Neural progenitor cell (in vitro differentiated cells): Measurements from ENCODE around the gene IFNLR1. TPM values are rescaled to one million over a fixed set of nuclear protein-coding genes. Genes with fewer than 3 reads are reported as not detected.

Source experiments
- DNase-seq: peaks from one replicate; pipeline ENCODE4 v3.0.0-alpha.2; 2016; ENCODE audit warnings: low spot score
- H2AFZ ChIP-seq: fragments of 200-600 bp; sonication (generic); replicated peaks from 2 replicates; pipeline ENCODE4 v1.6.1; 2016; ENCODE audit warnings: antibody characterized with exemption
- H3F3A ChIP-seq: fragments of 200-600 bp; sonication (generic); 2 replicates; pipeline ENCODE4 v1.6.1; 2016; ENCODE audit warnings: antibody characterized with exemption, low read depth
- H3K27ac ChIP-seq: fragments of 200-600 bp; sonication (generic); 2 replicates; pipeline ENCODE4 v1.5.1; 2016; ENCODE audit warnings: mild to moderate bottlenecking
- H3K27me3 ChIP-seq: fragments of 200-600 bp; sonication (generic); 2 replicates; pipeline ENCODE4 v1.6.1; 2016; ENCODE audit warnings: mild to moderate bottlenecking, moderate library complexity
- H3K36me3 ChIP-seq: fragments of 200-600 bp; sonication (generic); 2 replicates; pipeline ENCODE4 v1.5.1; 2016
- H3K4me1 ChIP-seq: fragments of 200-600 bp; sonication (generic); 2 replicates; pipeline ENCODE4 v1.6.1; 2016; ENCODE audit warnings: mixed run types
- H3K4me2 ChIP-seq: fragments of 200-600 bp; sonication (generic); 2 replicates; pipeline ENCODE4 v1.6.1; 2016
- H3K4me3 ChIP-seq: fragments of 200-600 bp; sonication (generic); 2 replicates; pipeline ENCODE4 v1.5.1; 2016
- H3K79me2 ChIP-seq: fragments of 200-600 bp; sonication (generic); 2 replicates; pipeline ENCODE4 v1.6.1; 2016; ENCODE audit warnings: low read depth
- H3K9ac ChIP-seq: fragments of 200-600 bp; sonication (generic); 2 replicates; pipeline ENCODE4 v1.6.1; 2016
- H3K9me3 ChIP-seq: fragments of 200-600 bp; sonication (generic); 2 replicates; pipeline ENCODE4 v1.5.1; 2016; ENCODE audit warnings: low read depth
- H4K20me1 ChIP-seq: fragments of 200-600 bp; sonication (generic); 2 replicates; pipeline ENCODE4 v1.6.1; 2016; ENCODE audit warnings: low read depth
- H3K27ac Mint-ChIP-seq: 3 replicates; pipeline ENCODE4 v1.8.0; 2021; ENCODE audit warnings: mixed read lengths
- H3K27me3 Mint-ChIP-seq: 2 replicates; pipeline ENCODE4 v1.8.0; 2022; ENCODE audit warnings: low read depth, mild to moderate bottlenecking, inconsistent platforms, moderate library complexity, mixed read lengths; ENCODE audit not compliant: insufficient read depth
- H3K36me3 Mint-ChIP-seq: 3 replicates; pipeline ENCODE4 v1.8.0; 2021; ENCODE audit warnings: mixed read lengths
- H3K4me1 Mint-ChIP-seq: 3 replicates; pipeline ENCODE4 v1.8.0; 2021; ENCODE audit warnings: mixed read lengths
- H3K4me3 Mint-ChIP-seq: 3 replicates; pipeline ENCODE4 v1.8.0; 2021; ENCODE audit warnings: mild to moderate bottlenecking, moderate library complexity, mixed read lengths
- H3K9me3 Mint-ChIP-seq: 3 replicates; pipeline ENCODE4 v1.8.0; 2020; ENCODE audit warnings: mixed read lengths
- CTCF ChIP-seq: fragments of 200-600 bp; sonication (generic); IDR thresholded peaks from 2 replicates; pipeline ENCODE4 v1.5.1; 2017; ENCODE audit warnings: antibody characterized with exemption, mild to moderate bottlenecking
- EZH2 ChIP-seq: fragments of 200-600 bp; sonication (generic); IDR thresholded peaks from 2 replicates; pipeline ENCODE4 v1.6.1; 2017; ENCODE audit warnings: antibody characterized with exemption, mild to moderate bottlenecking, moderate library complexity
- EZH2phosphoT487 ChIP-seq: fragments of 200-600 bp; sonication (generic); IDR thresholded peaks from 2 replicates; pipeline ENCODE4 v1.6.1; 2017; ENCODE audit warnings: antibody characterized with exemption
- total RNA-seq: library from RNA; depleted of rRNA; stranded (reverse); fragments of >200 nt; gene quantifications from 2 replicates; pipeline ENCODE4 v1.2.3, GENCODE V29; 2015; ENCODE audit warnings: low replicate concordance

The IFNLR1 gene
- 3.0 and 3.3 TPM in 2 replicates for total RNA-seq

- TF ChIP-seq EZH2phosphoT487 (peak; percentile 34), CTCF (no peak), EZH2 (peak; percentile 8)
- Mint-ChIP-seq H3K27ac (no peak within 1 kb of the TSS), H3K27me3 (peaks cover 22% of the 10 kb centered on the region)
Measured at GRCh38 chr1:24186993-24187790, at the start of gene IFNLR1. Gene IFNLR1 (minus strand): TSS chr1:24187289. CDS start chr1:24187248, 41 bp downstream.

GRCh38 chr1:24235921-24236788 is 49.1 kb upstream of the IFNLR1 start:
- H2AFZ ChIP-seq = peak overlapping the region; percentile 14
- H3K27me3 Mint-ChIP-seq = peaks cover 8% of the 10 kb centered on the region
- no peaks in the 10 kb centered on the region for H3K36me3 ChIP-seq
- no peaks in the 10 kb centered on the region for H3K36me3 Mint-ChIP-seq
- H3K9me3 ChIP-seq = no peaks in the 10 kb centered on the region
- no peaks in the 10 kb centered on the region for H3K27me3 ChIP-seq
- H3K4me1 Mint-ChIP-seq = peaks cover 19% of the 10 kb centered on the region
- TF ChIP-seq EZH2phosphoT487 = no peak
- TF ChIP-seq CTCF = no peak
- no peak for TF ChIP-seq EZH2
- H3K4me1 ChIP-seq = peaks cover 6% of the 10 kb centered on the region
- H3K27ac Mint-ChIP-seq = peak overlapping the region; percentile 82
- no peak overlapping the region for H3K4me2 ChIP-seq
- no peaks in the 10 kb centered on the region for H4K20me1 ChIP-seq
- H3K27ac ChIP-seq = no peak overlapping the region
- no peaks in the 10 kb centered on the region for H3K9me3 Mint-ChIP-seq
- DNase-seq = no peak
- no peak overlapping the region for H3K4me3 ChIP-seq
- H3K9ac ChIP-seq = no peak overlapping the region
- no peaks in the 10 kb centered on the region for H3K79me2 ChIP-seq
- H3F3A ChIP-seq = no peaks in the 10 kb centered on the region
- H3K4me3 Mint-ChIP-seq = no peak overlapping the region

More at GRCh38 chr1:24186993-24187790, at the start of gene IFNLR1:
- peak within 1 kb of the TSS; percentile 83 for H3K4me3 ChIP-seq
- H3K36me3 ChIP-seq = no peaks in the 10 kb centered on the region
- H2AFZ ChIP-seq = peak within 1 kb of the TSS; percentile 99
- no peaks in the 10 kb centered on the region for H3K9me3 ChIP-seq
- no peak within 1 kb of the TSS for H3K9ac ChIP-seq
- no peak within 1 kb of the TSS for H3K27ac ChIP-seq
- H3K4me1 ChIP-seq = peaks cover 7% of the 10 kb centered on the region
- Mint-ChIP-seq H3K9me3 (no peaks in the 10 kb centered on the region), H3K4me1 (peaks cover 9% of the 10 kb centered on the region), H3K4me3 (peak within 1 kb of the TSS; percentile 87), H3K36me3 (no peaks in the 10 kb centered on the region)
- no peaks in the 10 kb centered on the region for H3K79me2 ChIP-seq
- H3K27me3 ChIP-seq = peaks cover 27% of the 10 kb centered on the region
- peak within 1 kb of the TSS; percentile 97 for H3K4me2 ChIP-seq
- H3F3A ChIP-seq = peaks cover 28% of the 10 kb centered on the region
- DNase-seq = peak; percentile 82
- H4K20me1 ChIP-seq = peaks cover 4% of the 10 kb centered on the region

- no peak overlapping the region for H3K27ac ChIP-seq
- H3K36me3 Mint-ChIP-seq = no peaks in the 10 kb centered on the region
- peak overlapping the region; percentile 44 for H2AFZ ChIP-seq
Measured at GRCh38 chr1:24233684-24234600, 46.9 kb upstream of the IFNLR1 start.

More at GRCh38 chr1:24233684-24234600, 46.9 kb upstream of the IFNLR1 start:
- no peak for DNase-seq
- TF ChIP-seq EZH2phosphoT487 (no peak), EZH2 (no peak), CTCF (no peak)
- Mint-ChIP-seq H3K9me3 (no peaks in the 10 kb centered on the region), H3K27me3 (peaks cover 9% of the 10 kb centered on the region), H3K4me3 (no peak overlapping the region), H3K4me1 (peaks cover 19% of the 10 kb centered on the region), H3K27ac (no peak overlapping the region)
- Histone ChIP-seq H3K4me3 (no peak overlapping the region), H3K9ac (no peak overlapping the region), H4K20me1 (no peaks in the 10 kb centered on the region), H3K79me2 (no peaks in the 10 kb centered on the region), H3K9me3 (no peaks in the 10 kb centered on the region), H3K4me1 (peaks cover 6% of the 10 kb centered on the region), H3K27me3 (no peaks in the 10 kb centered on the region), H3K4me2 (no peak overlapping the region), H3K36me3 (no peaks in the 10 kb centered on the region), H3F3A (no peaks in the 10 kb centered on the region)
